Measurements from ENCODE around the gene MRTO4.
A peak's percentile ranks its signal among the peaks of the same experiment; 100 is the strongest.
"Not testable (repeated sequence)": the region's sequence is repeated elsewhere in the genome, so short reads cannot be mapped to it uniquely, and the experiment has no call there.

The MRTO4 gene

DNA sequence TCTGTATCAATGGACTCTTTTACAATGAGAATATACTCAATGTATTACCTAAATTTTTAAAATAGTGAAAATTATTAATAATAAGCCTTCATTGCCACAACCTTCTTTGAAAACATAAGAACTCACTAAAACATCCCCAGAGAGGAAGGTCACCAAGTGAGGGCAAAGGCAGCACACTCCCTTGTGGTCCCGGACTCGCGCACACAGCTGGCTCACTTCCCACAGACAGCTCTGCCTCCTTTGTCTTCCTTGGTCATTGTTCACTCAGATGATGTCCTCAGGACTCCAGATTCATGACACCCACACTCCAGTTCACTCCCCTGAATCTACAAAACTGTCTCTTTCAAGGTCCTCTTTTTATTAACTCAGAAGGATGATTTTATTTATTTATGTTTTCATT, 22.4 kb upstream of the MRTO4 start:
- DNase-seq, result no peak

DNA sequence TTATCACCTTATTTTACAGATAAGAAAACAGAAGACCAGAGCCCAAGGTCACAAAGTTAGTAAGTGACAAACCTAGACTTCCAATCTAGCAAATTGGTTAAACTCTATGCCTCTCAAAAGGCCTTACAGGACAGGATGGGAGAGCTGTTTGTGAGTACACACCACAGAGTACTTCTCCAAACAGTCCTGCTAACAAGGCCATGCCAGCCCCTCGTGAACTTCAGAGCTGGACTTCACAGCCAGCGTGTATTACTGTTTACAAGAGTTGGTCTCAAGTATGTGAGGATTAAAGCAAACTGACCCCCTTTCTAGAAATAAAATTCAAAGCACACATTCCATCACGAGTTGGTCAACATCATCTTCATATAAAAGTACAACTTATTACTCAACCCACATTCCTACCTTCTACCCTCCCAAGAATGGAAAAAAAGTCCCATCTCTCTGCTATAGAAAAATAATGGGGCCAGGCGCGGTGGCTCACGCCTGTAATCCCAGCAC, 21.7 kb upstream of the MRTO4 start:
- no peak for DNase-seq

DNA sequence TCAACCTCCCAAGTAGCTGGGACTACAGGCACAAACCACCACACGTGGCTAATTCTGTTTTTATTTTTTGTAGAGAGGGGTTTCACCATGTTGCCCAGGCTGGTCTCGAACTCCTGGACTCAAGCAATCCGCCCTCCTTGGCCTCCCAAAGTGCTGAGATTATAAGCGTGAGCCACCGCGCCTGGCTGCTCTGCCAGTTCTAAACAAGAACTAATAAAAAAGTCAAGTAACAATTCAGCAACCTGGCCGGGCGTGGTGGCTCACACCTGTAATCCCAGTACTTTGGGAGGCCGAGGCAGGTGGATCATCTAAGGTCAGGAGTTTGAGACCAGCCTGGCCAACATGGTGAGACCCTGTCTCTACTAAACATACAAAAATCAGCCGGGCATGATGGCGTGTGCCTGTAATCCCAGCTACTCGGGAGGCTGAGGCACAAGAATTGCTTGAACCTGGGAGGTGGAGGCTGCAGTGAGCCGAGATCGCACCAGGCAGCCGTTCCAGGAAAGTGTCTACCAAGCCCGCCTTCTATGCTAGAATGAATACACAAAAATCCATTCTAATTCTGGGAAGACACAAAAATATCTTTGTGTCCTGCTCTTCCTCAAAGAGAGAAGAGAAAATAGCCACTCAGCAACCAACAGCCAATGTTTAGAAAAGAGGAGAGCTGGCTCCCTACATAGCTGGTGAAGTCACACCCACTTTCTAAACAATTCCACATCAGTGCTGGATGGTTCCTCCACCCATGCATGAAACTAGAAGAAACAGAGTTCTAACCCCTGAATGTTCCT, 19.7 kb upstream of the MRTO4 start:
- DNase-seq, result not testable (repeated sequence)

DNA sequence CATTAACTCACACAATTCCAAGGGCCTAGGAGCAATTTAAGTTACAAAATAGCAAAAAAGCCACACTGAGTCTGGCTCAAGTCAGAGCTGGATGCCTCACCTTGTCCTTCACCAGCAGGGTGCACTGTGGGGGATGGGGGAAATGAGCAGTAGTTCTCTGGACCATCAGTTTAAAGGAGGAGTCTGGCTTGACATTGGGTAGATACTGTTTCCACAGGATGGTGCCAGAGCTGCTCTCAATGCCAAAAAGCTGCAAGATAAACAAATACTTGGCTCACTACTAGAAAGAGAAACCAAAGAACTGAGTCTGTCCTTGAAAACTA, 19.1 kb upstream of the MRTO4 start:
- peak in 1 of 2 experiments; percentile 22 for DNase-seq

DNA sequence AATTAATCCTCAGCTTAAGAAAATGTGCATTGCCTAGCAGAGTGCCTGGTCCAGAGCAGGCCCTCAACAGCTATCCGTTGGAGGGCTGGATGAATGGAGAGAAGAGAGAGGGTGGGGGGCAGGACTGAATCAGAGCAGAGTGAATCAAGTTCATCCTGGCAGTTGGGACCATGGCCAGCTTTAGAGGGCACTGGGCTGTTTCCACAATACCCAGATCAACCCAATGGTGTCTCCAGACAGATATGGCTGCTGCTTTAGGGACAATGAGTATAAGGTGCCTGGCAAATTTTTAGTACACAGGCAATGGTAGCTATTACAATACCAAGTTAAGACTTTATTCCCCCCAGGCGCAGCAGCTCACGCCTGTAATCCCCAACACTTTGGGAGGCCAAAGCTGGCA, 17.4 kb upstream of the MRTO4 start:
- no peak for DNase-seq

DNA sequence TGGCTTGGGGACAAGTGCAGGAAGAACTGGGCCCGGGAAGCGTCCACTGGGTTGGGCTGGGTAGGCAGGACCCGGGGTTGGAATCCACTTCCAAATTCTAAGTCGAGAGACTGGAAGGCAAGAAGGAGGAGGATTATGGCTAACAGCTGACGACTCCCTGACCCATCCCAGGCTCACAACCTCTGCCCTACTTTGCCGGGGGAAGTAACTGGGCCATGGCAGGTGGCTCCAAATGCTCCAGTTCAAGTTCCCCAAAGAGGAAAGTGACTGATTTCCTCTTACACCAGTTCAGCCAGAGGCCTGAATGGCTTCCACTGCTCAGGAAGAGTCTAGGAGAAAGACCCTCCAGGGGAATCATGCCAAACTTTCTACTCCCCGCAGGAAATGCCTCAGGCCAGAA, 11.7 kb upstream of the MRTO4 start:
- DNase-seq, result no peak

DNA sequence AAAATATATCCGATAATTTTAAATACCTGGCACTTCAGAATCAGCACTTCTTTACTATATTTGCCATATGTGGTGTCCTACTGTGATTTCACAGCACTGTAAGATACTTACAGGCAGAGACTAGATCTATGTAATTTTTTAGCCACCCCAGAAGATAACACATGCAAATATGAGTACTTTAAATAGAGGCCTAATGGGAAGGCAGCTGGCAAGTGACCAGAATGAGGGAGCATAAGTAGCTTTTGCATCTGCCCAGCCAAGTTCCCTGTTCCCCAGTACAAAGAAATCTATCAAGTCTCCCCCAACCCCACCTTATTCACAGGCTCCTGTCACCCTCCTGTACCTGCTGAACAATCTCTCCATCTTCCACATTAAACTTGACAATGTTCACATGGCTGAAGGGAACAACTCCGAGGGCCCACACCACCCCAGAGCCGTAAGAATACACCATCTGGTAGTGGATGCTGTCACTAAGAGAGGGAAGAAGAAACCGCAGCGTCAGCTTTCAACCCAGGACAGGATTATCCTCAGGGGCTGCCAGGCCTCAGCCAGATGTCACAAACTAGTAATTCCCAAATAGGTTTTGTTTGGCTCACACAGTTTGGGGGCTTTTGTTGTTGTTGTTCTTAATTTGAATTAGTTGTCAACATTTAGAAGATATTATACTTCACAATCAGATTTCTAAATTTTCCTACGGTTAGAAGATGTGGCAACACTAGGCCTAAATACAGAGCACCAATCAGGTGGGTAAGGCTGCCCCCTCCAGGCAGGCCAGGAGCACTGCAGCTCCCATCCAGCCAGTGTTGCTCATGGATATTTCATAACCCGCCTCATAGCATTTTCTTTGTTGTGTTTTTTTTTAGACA, 10.7 kb upstream of the MRTO4 start:
- DNase-seq, result peak; percentile 11 to 41

DNA sequence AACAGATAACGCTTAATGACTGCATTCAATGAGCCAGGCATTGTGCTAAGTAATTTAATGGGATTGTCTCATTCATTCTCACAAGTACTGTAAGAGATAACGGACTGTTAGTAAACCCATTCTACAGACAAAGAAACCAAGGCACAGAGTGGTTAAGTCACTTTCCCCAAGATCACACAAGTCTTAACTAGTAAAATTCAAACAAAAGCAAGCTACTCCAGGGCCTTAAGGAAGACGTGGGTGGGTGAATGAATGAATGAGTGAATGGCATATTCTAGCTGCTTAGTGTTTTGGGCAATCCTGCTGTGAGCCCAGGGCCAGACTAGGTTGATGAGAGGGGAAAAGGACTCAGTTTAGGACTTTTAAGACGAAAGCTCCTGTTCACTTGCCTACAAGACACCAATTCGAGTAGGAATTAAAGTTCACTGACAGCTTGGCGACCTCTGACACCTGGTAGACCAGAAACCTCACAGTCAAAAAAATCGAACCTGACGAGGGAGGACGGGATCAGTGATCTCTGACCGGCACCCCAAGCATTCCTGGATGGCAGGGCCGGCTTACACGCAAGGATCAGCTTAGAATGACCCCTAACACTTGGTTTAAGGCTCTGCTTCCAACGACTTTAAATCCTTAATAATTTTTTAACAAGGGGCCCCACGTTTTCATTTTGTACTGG, 838 bp upstream of the MRTO4 start:
- DNase-seq, result no peak

DNA sequence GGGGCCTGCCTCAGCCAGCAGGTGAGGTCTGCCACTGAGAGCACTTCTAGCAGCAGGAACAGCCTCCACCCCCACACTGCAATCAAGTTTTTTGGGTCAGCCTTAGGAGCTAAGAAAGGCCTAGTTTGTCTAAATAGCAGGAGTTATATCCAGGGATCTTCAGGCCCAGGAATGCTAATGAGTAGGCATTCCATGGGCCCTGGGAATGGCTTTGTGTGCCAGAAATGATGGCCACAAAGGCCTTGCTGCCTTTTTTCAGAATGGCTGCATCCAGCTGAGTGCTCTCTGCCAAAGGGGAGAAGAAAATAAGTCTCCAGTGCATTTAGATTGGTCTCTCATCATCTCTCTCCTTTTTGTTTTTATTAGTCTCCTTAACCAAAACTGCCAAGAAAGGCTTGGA, 2.8 kb downstream of the MRTO4 start:
- no peak for DNase-seq

DNA sequence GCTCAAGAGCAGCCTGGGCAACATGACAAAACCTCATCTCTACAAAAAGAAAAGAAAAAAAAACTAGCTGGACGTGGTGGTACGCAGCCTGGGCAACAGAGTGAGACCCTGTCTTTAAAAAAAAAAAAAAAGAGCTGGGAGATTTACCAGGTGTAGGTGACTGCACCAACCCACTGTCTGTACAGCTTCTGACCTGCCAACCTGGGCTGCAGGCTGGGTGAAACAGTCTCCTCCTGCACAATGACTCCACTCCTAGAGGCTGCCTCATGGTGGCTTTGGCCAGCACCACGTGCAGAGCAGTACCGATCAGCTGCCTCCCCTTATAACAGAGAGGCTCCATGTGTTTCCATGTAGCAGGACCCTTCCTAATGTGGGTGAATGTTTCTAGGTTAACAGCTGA, 3.7 kb downstream of the MRTO4 start:
- no peak for DNase-seq

DNA sequence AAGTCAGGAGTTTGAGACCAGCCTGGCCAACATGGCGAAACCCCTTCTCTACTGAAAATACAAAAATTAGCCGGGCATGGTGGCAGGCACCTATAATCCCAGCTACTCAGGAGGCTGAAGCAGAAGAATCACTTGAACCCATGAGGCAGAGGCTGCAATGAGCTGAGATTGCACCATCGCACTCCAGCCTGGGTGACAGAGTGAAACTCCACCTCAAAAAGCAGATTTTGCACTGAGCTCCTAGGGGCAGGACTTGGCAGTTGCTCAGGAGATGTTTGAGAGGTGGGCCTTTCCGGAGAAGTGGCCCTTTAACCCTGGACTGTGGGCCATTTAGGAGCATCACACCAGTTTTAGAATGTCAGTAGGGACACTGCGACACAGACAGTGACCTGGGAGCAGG, 4.7 kb downstream of the MRTO4 start:
- not testable (repeated sequence) for DNase-seq

DNA sequence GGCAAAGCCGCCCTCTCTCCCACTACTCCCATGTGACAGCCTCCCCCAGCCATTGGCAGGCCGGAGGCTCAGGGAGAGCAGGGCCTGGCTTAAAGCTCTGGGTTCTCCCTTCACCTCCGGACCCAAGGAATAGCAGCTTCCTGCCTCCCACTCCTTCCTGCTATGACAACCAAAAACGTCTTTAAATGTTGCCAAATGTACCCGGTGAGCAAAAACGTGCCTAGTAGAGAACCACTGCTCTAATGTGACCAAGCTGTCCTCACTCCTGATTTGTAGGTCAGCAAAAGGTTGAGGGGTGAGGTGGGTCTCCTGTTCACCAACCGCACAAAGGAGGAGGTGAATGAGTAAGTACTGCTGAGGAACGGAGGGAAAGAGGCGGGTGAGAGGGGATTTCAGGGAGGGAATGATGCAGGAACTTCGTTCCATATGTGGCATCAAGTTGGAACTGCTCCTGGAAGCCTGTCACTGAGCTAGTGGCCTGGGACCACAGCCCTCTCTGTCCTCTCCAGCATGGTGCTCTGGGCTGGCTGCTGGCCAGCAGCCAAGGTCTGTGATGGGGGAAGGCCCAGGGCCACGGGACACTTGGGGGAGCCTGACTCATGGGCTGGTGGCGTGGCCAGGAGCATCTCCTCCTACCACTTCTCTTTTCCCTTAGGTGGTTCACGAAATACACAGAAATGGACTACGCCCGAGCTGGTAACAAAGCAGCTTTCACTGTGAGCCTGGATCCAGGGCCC, 5.7 kb downstream of the MRTO4 start:
- DNase-seq, result no peak

DNA sequence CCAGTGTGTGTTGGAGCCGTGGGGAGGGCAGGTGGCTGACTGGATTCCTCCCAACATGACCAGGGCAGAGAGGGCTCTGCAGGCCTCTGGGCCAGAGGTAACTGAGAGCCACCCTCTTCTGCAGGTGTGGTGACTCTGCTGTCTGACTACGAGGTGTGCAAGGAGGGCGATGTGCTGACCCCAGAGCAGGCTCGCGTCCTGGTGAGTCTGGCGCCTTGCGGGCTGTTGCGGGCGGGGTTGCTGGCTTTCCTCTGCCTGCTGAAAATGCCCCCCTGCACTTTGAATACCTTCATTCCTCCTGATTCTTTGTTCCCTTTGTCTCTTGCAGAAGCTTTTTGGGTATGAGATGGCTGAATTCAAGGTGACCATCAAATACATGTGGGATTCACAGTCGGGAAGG, 6.7 kb downstream of the MRTO4 start:
- DNase-seq, result no peak

DNA sequence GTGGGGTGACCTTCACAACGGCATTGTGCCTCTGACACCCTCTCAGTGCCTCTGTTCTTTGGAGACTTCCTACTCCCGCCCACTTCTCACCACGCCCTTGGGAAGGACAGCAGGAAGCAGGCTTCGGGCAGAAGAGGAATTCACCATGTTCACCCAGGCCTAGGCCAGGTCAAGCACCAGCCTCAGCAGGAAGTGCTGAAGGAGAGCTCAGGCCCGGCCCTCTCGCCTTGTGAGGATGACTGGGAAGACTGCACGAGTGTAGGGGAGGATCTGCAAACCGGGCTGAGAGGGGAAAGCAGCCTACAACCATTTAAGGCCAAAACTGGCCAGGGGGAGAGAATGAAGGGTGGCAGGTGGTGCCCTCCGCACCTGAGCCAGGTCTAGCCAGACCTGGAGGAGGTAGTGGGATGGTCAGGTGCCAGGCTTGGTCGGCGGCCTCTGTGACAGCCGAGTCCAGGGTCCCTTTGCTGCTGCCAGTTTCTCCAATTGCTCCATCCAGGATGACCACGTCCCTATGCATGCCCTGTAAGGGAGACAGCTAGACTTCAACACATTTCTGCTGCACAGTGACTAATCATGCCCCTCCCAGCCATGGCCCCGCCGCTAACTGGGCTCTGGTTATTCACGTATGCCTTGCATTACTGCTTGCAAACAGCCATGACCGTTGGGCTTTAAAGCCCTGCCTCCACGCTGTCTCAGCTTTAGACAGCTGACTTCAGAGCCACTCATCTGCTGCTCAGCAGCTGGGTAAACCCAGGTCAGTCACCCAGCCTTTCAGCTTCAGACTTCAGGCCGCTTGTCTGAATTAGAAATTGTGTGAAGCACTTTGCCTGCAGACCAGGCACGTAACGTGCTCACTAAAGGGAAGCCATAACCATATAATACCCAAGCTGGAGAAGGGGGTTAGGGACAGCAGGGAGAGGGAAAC, 8.9 kb downstream of the MRTO4 start:
- no peak for DNase-seq

DNA sequence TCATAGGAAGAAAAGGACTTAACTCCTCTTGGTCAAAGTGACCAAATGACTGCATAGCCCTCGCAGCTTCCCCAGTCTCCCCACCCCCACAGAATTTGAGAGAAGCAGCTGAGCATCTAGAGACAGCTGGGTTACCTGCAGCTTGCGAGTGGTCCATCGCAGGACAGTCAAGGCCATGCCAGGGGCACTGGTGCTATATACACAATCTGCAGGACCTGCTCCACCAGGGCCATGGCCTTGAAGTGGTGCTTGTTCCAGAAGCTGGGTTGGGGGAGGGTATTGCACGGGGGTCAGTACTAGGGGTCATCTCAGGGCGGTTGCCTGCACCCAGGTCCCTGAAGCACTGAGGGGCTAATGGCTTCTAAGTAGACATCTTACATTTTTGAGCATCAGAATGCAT, 10.4 kb downstream of the MRTO4 start:
- no peak for DNase-seq

DNA sequence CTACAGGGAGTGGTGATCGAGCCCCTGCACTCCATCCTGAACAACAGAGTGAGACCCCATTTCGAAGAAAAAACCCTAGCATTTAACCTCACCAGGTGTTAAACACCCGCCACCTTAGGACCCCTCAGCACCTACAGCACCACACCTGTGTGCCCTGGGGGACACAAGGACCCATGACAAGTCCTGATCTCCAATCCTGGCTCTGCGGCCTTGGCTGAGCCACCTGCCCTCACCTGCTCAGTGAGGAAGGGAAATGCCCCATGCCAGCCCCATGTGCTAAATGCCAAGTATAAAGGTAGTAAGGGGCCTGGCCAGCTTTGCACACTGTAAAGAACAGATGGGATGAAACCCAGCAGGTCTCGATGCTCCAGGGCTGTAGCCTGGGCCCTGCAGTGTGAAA, 11.1 kb downstream of the MRTO4 start:
- no peak for DNase-seq

DNA sequence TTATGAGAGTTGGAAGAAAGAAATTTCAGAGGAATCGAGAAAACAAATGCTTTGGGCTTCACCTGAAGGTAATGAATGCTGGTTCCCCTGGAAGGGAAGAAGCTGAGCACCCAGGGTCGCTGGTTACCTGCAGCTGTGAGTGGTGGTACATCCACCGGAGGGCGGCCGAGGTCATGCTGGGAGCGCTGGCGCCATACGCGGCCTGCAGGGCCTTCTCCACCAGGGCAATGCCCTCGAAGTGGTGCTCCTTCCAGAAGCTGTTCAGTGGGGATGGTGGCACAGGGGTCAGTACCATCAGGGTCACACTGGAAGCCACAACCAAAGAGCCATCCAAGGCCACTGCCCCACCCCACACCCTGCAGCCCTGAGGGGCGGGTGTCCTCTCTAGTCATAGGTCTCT, 16.8 kb downstream of the MRTO4 start:
- no peak for DNase-seq

DNA sequence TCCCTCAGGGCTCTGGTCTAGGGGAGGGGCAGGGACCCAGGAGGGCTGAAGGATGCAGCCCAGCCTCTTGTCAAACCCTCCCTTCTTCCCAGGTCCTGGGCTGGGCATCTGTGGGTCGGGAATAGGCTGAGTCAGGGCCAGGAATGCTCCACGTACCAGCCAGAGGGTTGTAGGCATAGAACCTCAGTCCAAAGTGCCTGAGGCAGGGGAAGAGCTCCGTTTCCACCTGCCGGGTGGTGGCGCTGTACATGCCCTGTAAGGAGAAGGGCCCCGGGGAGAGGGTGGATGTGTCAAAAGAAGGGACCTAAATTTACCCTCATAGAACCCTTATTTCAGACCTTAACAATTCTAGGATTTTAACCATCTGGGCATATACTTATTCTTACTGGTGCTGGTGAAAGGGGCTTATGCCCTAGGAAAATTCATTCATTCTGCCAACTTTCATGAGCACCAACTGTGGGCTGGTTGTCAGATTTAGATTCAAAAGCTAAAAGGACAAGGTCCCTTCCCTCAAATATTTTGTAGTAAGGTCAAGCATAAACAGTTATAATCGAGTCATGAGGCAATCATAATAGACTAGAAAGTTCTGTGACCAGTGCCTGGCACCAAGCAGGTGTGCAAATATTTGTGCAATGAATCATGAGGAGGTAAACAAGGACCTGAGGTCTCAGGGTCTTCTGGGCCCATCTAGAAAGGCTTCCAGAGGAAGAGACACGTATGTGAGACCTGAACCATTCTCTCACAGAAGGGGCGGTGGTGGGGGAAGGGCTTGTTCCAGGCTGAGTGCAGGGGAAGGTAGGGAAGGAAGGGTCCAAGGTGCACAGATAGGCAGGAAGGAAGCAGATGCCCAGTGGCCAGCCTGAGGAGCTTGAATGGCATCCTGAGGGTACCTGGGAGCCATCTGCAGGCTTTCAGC, 18.1 kb downstream of the MRTO4 start:
- DNase-seq, result not testable (repeated sequence)

DNA sequence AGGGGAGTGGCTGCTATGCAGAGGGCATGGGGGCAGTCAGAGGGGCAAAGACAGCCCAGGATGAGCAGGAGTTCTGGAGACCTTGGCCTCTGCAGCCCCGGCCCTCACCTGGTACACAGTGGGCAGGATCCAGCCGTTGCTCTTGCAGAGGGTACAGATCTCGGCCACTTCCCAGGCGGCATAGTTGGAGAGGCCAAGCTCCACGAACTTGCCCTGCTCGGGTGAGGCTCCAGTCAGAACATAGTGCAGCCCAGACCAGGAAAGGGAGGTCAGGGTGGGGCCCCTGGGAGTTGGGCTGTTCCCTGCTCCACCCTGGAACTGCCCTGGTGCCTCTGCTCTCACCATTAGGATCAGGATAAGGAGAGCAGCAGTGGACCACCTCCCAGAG, 18.7 kb downstream of the MRTO4 start:
- DNase-seq, result not testable (repeated sequence)

DNA sequence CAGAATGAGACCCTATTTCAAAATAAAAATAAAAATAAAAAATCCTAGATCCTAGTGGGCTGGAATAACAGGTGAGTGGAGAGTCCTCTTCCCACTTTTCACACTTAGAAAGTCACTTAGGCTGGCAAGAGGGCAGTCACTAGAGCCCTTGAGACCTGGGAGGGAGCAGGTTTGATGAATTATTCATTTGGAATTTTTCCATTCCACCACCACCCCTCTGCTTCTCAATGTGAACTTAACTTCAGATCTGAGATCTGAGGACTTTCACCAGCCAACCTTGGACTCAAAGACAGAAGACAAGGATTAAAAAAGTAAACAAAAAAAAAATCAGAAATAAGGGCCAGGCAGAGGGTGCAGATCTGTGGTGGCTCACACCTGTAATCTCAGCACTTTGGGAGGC, 20.5 kb downstream of the MRTO4 start:
- DNase-seq, result no peak
